ENCODE data around the gene MALAT1.
"Not testable (repeated sequence)": the region's sequence is repeated elsewhere in the genome, so short reads cannot be mapped to it uniquely, and the experiment has no call there.

DNA sequence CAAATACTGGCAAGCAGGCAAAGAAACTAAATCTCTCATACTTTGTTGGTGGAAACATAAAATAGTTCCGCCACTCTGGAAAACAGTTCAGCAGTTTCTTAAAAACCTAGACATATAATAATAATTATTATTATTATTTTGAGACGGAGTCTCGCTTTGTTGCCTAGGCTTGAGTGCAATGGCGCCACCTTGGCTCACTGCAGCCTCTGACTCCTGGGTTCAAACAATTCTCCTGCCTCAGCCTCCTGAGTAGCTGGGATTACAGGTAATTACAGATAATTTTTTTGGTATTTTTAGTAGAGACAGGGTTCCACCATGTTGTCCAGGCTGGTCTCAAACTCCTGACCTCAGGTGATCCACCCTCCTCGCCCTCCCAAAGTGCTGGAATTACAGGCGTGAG lies 31.5 kb upstream of the MALAT1 start:
- not testable (repeated sequence) for TF ChIP-seq POLR2A, POLR2AphosphoS5 (IDR thresholded peaks at IDR 0.05)
